Spleen (tissue), 11 donors: ENCODE results near the gene CD9. TPM values are rescaled to one million over a fixed set of nuclear protein-coding genes. Genes with fewer than 3 reads are reported as not detected.
A peak's percentile ranks its signal among the peaks of the same experiment; 100 is the strongest.

Experiments used
- DNase-seq: peaks from one replicate; pipeline ENCODE4 v3.0.0-alpha.2; 2020
- H3K27ac ChIP-seq, 8 donors: fragments of 200-600 bp; sonication (generic) in 7 of 8; 1 replicate in 4 of 8; 2 replicates in 4 of 8; pipeline versions ENCODE4 v1.5.0 to v1.8.0; 2016 to 2021; ENCODE audit warnings: inconsistent platforms in 4 of 8, mild to moderate bottlenecking in 4 of 8, moderate library complexity in 1 of 8
- H3K27me3 ChIP-seq, 7 donors: fragments of 200-600 bp; sonication (generic) in 6 of 7; replicated peaks in 1 of 7; 1 replicate in 4 of 7; 2 replicates in 3 of 7; pipeline versions ENCODE4 v1.5.0 to v1.8.0; 2016 to 2021; ENCODE audit warnings: inconsistent platforms in 3 of 7, mild to moderate bottlenecking in 1 of 7
- H3K36me3 ChIP-seq, 6 donors: fragments of 200-600 bp; sonication (generic) in 5 of 6; 1 replicate in 4 of 6; 2 replicates in 2 of 6; pipeline versions ENCODE4 v1.5.0 to v1.8.0; 2016 to 2021; ENCODE audit warnings: inconsistent platforms in 2 of 6
- H3K4me1 ChIP-seq, 6 donors: fragments of 200-600 bp; sonication (generic) in 5 of 6; 1 replicate in 3 of 6; 2 replicates in 3 of 6; pipeline versions ENCODE4 v1.5.0 to v1.8.0; 2016 to 2021; ENCODE audit warnings: inconsistent platforms in 3 of 6
- H3K4me3 ChIP-seq, 8 donors: fragments of 200-600 bp; sonication (generic) in 7 of 8; 1 replicate in 4 of 8; 2 replicates in 4 of 8; pipeline versions ENCODE4 v1.5.0 to v1.8.0; 2016 to 2021; ENCODE audit warnings: inconsistent platforms in 4 of 8, mild to moderate bottlenecking in 4 of 8, moderate library complexity in 2 of 8
- H3K9me3 ChIP-seq, 8 donors: fragments of 200-600 bp; sonication (generic) in 7 of 8; 1 replicate in 4 of 8; 2 replicates in 4 of 8; pipeline versions ENCODE4 v1.5.0 to v1.8.0; 2016 to 2021; ENCODE audit warnings: inconsistent platforms in 4 of 8
- POLR2A ChIP-seq, 3 donors: fragments of 450-650 bp; IDR thresholded peaks; one replicate each; pipeline ENCODE4 v1.5.1; 2017; ENCODE audit warnings: antibody characterized with exemption in 3 of 3, mild to moderate bottlenecking in 1 of 3
- POLR2AphosphoS5 ChIP-seq, 3 donors: sonication (generic); formaldehyde crosslinking; IDR thresholded peaks; one replicate each; pipeline ENCODE4 v1.5.1; 2017; ENCODE audit warnings: antibody characterized with exemption in 3 of 3
- WGBS, 5 donors: extraction: QIAGEN DNeasy Blood & Tissue Kit in 3 of 5; methylation state at CpG; one replicate each; pipeline versions ENCODE4 v1.1.5 to v1.1.7; 2013 to 2018; 5-methylcytosine and 5-hydroxymethylcytosine counted together
- intact Hi-C: fragments of 100-400 bp; cut with DNase I; formaldehyde crosslinking; loops from one replicate; pipeline ENCODE4 v1.15.0; 2023; ENCODE audit warnings: low total_unique reads
- polyA plus RNA-seq, 3 donors: library from polyadenylated mRNA; stranded (reverse); fragments of 200-250 nt; gene quantifications; one replicate each; pipeline ENCODE4 v1.2.1, GENCODE V29; 2013
- total RNA-seq, 7 donors: library from RNA; depleted of rRNA in 3 of 7; stranded (reverse); fragments of >200 nt in 3 of 7; fragmentation: NEBNext Ultra II Directional in 4 of 7; extraction: Animal tissue kit (Norgen Biotek cat#: 25700) in 4 of 7; gene quantifications; one replicate each; pipeline versions ENCODE4 v1.1.0 to v1.2.1, GENCODE V29; 2016 to 2021
- TF ChIP-seq, protein P1 (sequence below), 11 experiments: fragments of 200-600 bp in 7 of 11; fragments of 450-650 bp in 4 of 11; sonication (generic) in 4 of 11; IDR thresholded peaks in 8 of 11; conservative IDR thresholded peaks in 3 of 11; 1 replicate in 7 of 11; 2 replicates in 4 of 11; pipeline versions ENCODE4 v1.4.0 to v1.8.0; 2016 to 2021; ENCODE audit warnings: antibody characterized with exemption in 11 of 11, inconsistent platforms in 4 of 11, mild to moderate bottlenecking in 1 of 11
- donor health status: healthy with polysubstance abuse.
- donor health status: DM: no; HTN: no; CAD: no; lungs with moderate emphysema.
- donor health status: DM: no; HTN: no; CAD: no.
- donor health status: Bipolar disorder and iron deficiency.
- donor health status: healthy.
- donor health status: DM: no; HTN: no; CAD: no.
- donor health status: DM: yes; HTN: yes; CAD: no.

Gene CD9
- total and polyA plus RNA-seq, 10 donors, result 16.2 to 113 (median 68.9) TPM

GRCh38 chr12:6276956-6277620, 76.9 kb downstream of the CD9 start:
- no peaks in the 10 kb centered on the region for H3K9me3 ChIP-seq
- H3K36me3 ChIP-seq, result no peaks in the 10 kb centered on the region
- WGBS, 5 donors, result 64 to 71% (median 68%) methylated on average over 7 of the region's 7 CpGs
- no peak overlapping the region for H3K4me3 ChIP-seq
- H3K27ac ChIP-seq, result peak overlapping the region in 1 of 8 donors; percentile 87
- no peak for TF ChIP-seq POLR2AphosphoS5 (IDR thresholded peaks at IDR 0.05)
- TF ChIP-seq, protein P1, sequence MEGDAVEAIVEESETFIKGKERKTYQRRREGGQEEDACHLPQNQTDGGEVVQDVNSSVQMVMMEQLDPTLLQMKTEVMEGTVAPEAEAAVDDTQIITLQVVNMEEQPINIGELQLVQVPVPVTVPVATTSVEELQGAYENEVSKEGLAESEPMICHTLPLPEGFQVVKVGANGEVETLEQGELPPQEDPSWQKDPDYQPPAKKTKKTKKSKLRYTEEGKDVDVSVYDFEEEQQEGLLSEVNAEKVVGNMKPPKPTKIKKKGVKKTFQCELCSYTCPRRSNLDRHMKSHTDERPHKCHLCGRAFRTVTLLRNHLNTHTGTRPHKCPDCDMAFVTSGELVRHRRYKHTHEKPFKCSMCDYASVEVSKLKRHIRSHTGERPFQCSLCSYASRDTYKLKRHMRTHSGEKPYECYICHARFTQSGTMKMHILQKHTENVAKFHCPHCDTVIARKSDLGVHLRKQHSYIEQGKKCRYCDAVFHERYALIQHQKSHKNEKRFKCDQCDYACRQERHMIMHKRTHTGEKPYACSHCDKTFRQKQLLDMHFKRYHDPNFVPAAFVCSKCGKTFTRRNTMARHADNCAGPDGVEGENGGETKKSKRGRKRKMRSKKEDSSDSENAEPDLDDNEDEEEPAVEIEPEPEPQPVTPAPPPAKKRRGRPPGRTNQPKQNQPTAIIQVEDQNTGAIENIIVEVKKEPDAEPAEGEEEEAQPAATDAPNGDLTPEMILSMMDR (IDR thresholded peaks at IDR 0.05 in 8 of 11, conservative IDR thresholded peaks at IDR 0.05 in 3 of 11), result no peak
- no peak for TF ChIP-seq POLR2A (IDR thresholded peaks at IDR 0.05)
- intact Hi-C loops, result loop anchor here (5.0 kb wide), 1 partner anchor 210 kb away; no protein-coding TSS in a partner anchor
- H3K4me1 ChIP-seq, result peaks cover 10 to 39% (median 25%) of the 10 kb centered on the region in 6 donors
- DNase-seq, result no peak
- H3K27me3 ChIP-seq, result peaks cover 0 to 60% (median 0%) of the 10 kb centered on the region in 7 donors

- H3K4me1 ChIP-seq, result peaks cover 10 to 39% (median 25%) of the 10 kb centered on the region in 6 donors
- H3K9me3 ChIP-seq, result no peaks in the 10 kb centered on the region
- peaks cover 0 to 62% (median 0%) of the 10 kb centered on the region in 7 donors for H3K27me3 ChIP-seq
- peak; percentile 79 for DNase-seq
- TF ChIP-seq, protein P1 (IDR thresholded peaks at IDR 0.05 in 8 of 11, conservative IDR thresholded peaks at IDR 0.05 in 3 of 11), result no peak
- TF ChIP-seq POLR2A (IDR thresholded peaks at IDR 0.05), result no peak
- no peak for TF ChIP-seq POLR2AphosphoS5 (IDR thresholded peaks at IDR 0.05)
- intact Hi-C loops, result loop anchor here (5.0 kb wide), 1 partner anchor 211 kb away; no protein-coding TSS in a partner anchor
- H3K4me3 ChIP-seq, result peak overlapping the region; percentile 31 to 74 (median 50)
- WGBS, 5 donors, result 28 to 52% (median 35%) methylated on average over 15 of the region's 15 CpGs
- peak overlapping the region in 7 of 8 donors; percentile 54 to 87 (median 80) for H3K27ac ChIP-seq
- H3K36me3 ChIP-seq, result no peaks in the 10 kb centered on the region
These were observed 77.8 kb downstream of the CD9 start for GRCh38 chr12:6277982-6278438.

DNA sequence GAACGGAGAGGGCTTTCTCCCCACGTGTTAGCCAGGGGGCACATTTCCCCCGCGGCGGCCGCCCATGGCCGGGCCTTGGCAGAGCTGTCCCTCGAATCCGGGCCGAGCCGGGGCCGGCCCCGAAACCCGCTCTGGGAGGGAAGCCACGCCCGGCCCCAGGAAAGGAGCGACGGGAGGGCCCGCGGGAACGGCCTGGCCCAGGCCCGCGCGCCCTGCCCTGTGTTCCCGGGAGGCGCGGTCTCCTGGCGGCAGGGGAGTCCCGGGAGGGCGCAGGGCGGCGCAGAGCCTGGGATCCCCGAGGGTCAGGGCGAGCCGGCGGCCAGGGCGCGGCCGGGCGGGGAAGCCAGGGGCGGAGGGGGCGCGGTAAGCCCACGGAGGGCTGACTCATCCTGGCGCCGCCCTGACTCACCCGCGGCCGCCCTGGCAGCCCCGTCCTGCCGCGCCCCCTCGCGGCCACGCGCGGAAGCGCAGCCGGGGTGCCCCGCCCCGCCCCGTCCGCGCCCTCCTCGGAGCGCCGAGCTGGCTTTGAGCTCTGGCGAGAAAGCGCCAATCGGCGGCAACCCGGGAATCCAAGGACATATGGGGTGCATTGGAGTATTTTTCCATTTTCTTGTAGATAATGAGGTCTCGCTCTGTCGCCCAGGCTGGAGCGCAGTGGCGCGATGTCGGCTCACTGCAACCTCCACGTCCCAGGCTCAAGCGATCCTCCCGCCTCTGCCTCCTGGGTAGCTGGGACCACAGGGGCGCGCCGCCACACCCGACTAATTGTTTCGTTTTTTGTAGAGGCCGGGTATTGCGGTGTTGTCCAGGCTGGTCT, 78.4 kb downstream of the CD9 start:
- intact Hi-C loops, result loop anchor here (5.0 kb wide), 1 partner anchor 211 kb away; no protein-coding TSS in a partner anchor
- WGBS, 5 donors, result 9 to 16% (median 11%) methylated on average over 38 to 88 of the region's 88 CpGs
- Histone ChIP-seq H3K4me3 (peak overlapping the region; percentile 31 to 74 (median 50)), H3K27me3 (peaks cover 0 to 57% (median 0%) of the 10 kb centered on the region in 7 donors), H3K36me3 (no peaks in the 10 kb centered on the region), H3K9me3 (no peaks in the 10 kb centered on the region), H3K4me1 (peaks cover 10 to 39% (median 25%) of the 10 kb centered on the region in 6 donors), H3K27ac (peak overlapping the region in 7 of 8 donors; percentile 54 to 87 (median 80))
- TF ChIP-seq POLR2AphosphoS5 (IDR thresholded peaks at IDR 0.05), result peak; percentile 54 to 81 (median 70)
- no peak for TF ChIP-seq POLR2A (IDR thresholded peaks at IDR 0.05)
- TF ChIP-seq, protein P1 (IDR thresholded peaks at IDR 0.05 in 8 of 11, conservative IDR thresholded peaks at IDR 0.05 in 3 of 11), result peak; percentile 48 to 100 (median 97)
- peak; percentile 96 for DNase-seq
